H1 (cell line): ENCODE data around the gene L3MBTL2. TPM values are rescaled to one million over a fixed set of nuclear protein-coding genes. Genes with fewer than 3 reads are reported as not detected.

ENCODE experiments used
- CTCF ChIA-PET: fragments of 300-600 bp; sonication (Branson Sonifier 250); formaldehyde crosslinking; loops from one replicate; lab custom pipeline; 2021; ENCODE audit not compliant: partially characterized antibody; lab: Charles Lee
- POLR2A ChIA-PET: fragments of 300-600 bp; sonication (Branson Sonifier 250); formaldehyde crosslinking; loops from one replicate; lab custom pipeline; 2021; ENCODE audit warnings: inconsistent platforms; ENCODE audit not compliant: partially characterized antibody; lab: Charles Lee
- DNase-seq, 2 experiments: peaks; one replicate each; pipeline versions ENCODE4 v3.0.0 to v3.0.0-alpha.2; 2010 to 2022; ENCODE audit warnings: low spot score in 2 of 2, low read depth in 1 of 2, mixed read lengths in 1 of 2
- FAIRE-seq: peaks from 2 replicates; lab custom pipeline; 2011; peaks lifted over from hg19 to GRCh38; lab: Jason Lieb, UNC
- H2AFZ ChIP-seq: 2 replicates; pipeline ENCODE4 v1.8.1; 2012; ENCODE audit warnings: low read length, inconsistent platforms
- H2AK5ac ChIP-seq: 2 replicates; pipeline ENCODE4 v1.6.1; 2013; ENCODE audit warnings: low read depth, low read length
- H2BK120ac ChIP-seq: replicated peaks from 2 replicates; pipeline ENCODE3; 2013; ENCODE audit warnings: low read depth, low read length, inconsistent platforms
- H2BK12ac ChIP-seq: 2 replicates; pipeline ENCODE4 v1.6.1; 2013; ENCODE audit warnings: low read depth, low read length
- H2BK15ac ChIP-seq: 2 replicates; pipeline ENCODE4 v1.6.1; 2013; ENCODE audit warnings: low read length
- H2BK20ac ChIP-seq: 2 replicates; pipeline ENCODE4 v1.6.1; 2013; ENCODE audit warnings: low read length
- H2BK5ac ChIP-seq: 2 replicates; pipeline ENCODE4 v1.6.1; 2013; ENCODE audit warnings: low read depth, low read length
- H3K14ac ChIP-seq: 2 replicates; pipeline ENCODE4 v1.6.1; 2013; ENCODE audit warnings: inconsistent platforms; ENCODE audit not compliant: insufficient read length
- H3K18ac ChIP-seq: 2 replicates; pipeline ENCODE4 v1.6.1; 2013; ENCODE audit warnings: low read length; ENCODE audit errors: extremely low read depth
- H3K23ac ChIP-seq: 2 replicates; pipeline ENCODE4 v1.6.1; 2013; ENCODE audit warnings: inconsistent platforms; ENCODE audit not compliant: insufficient read length
- H3K23me2 ChIP-seq: 2 replicates; pipeline ENCODE4 v1.6.1; 2013; ENCODE audit warnings: low read depth, low read length
- H3K27ac ChIP-seq: 2 replicates; pipeline ENCODE4 v1.6.1; 2011; ENCODE audit warnings: low read depth, low read length, inconsistent platforms
- H3K27me3 ChIP-seq, 4 experiments: replicated peaks in 1 of 4; 1 replicate in 1 of 4; 2 replicates in 3 of 4; pipeline versions ENCODE4 v1.6.1 to v1.8.1; 2011 to 2013; ENCODE audit warnings: low read length in 3 of 4, mild to moderate bottlenecking in 3 of 4, inconsistent platforms in 2 of 4, mixed read lengths in 2 of 4, moderate library complexity in 1 of 4; ENCODE audit not compliant: control insufficient read depth in 3 of 4, insufficient read depth in 3 of 4; ENCODE audit errors: extremely low read depth in 1 of 4
- H3K36me3 ChIP-seq, 4 experiments: 2 replicates each; pipeline versions ENCODE4 v1.6.1 to v1.8.1; 2011 to 2013; ENCODE audit warnings: mild to moderate bottlenecking in 4 of 4, low read length in 3 of 4, moderate library complexity in 2 of 4, control low read depth in 1 of 4, inconsistent platforms in 1 of 4; ENCODE audit not compliant: insufficient read depth in 4 of 4, control insufficient read depth in 2 of 4
- H3K4ac ChIP-seq: replicated peaks from 2 replicates; pipeline ENCODE3; 2013; ENCODE audit warnings: low read length, low read depth, mixed read lengths, inconsistent platforms; ENCODE audit not compliant: insufficient read length
- H3K4me1 ChIP-seq, 4 experiments: replicated peaks in 1 of 4; 1 replicate in 1 of 4; 2 replicates in 3 of 4; pipeline versions ENCODE4 v1.6.1 to v1.8.1; 2011 to 2013; ENCODE audit warnings: low read length in 3 of 4, inconsistent platforms in 2 of 4, mixed read lengths in 1 of 4; ENCODE audit not compliant: insufficient read depth in 4 of 4, control insufficient read depth in 3 of 4
- H3K4me2 ChIP-seq, 2 experiments: 2 replicates each; pipeline versions ENCODE4 v1.6.1 to v1.8.1; 2011 to 2013; ENCODE audit warnings: low read depth in 2 of 2, low read length in 2 of 2, control low read depth in 1 of 2, inconsistent platforms in 1 of 2, mild to moderate bottlenecking in 1 of 2; ENCODE audit not compliant: insufficient read depth in 1 of 2
- H3K4me3 ChIP-seq, 4 experiments: fragments of 200-600, 300-600 bp in 1 of 4; sonication (generic), shearing (Covaris generic), sonication (Bioruptor Twin) in 1 of 4; 2 replicates each; pipeline versions ENCODE4 v1.5.1 to v1.8.1; 2011 to 2016; ENCODE audit warnings: low read length in 4 of 4, low read depth in 3 of 4, control low read depth in 2 of 4, inconsistent platforms in 2 of 4, mild to moderate bottlenecking in 2 of 4, mixed read lengths in 1 of 4, moderate library complexity in 1 of 4; ENCODE audit not compliant: insufficient read depth in 2 of 4; ENCODE audit errors: extremely low read depth in 1 of 4
- H3K56ac ChIP-seq: replicated peaks from 2 replicates; pipeline ENCODE3; 2013; ENCODE audit warnings: low read depth, mild to moderate bottlenecking, mixed read lengths, low read length, inconsistent platforms; ENCODE audit not compliant: insufficient read length
- H3K79me1 ChIP-seq: 2 replicates; pipeline ENCODE4 v1.6.1; 2013; ENCODE audit warnings: low read depth, low read length, control low read depth
- H3K79me2 ChIP-seq, 2 experiments: 2 replicates each; pipeline versions ENCODE4 v1.6.1 to v1.8.1; 2012 to 2013; ENCODE audit warnings: low read length in 2 of 2, mild to moderate bottlenecking in 2 of 2, inconsistent platforms in 1 of 2; ENCODE audit not compliant: insufficient read depth in 2 of 2, control insufficient read depth in 1 of 2
- H3K9ac ChIP-seq, 4 experiments: replicated peaks in 1 of 4; 1 replicate in 1 of 4; 2 replicates in 3 of 4; pipeline versions ENCODE4 v1.6.1 to v1.8.1; 2011 to 2013; ENCODE audit warnings: low read depth in 3 of 4, low read length in 3 of 4, control low read depth in 2 of 4, mild to moderate bottlenecking in 2 of 4, moderate library complexity in 2 of 4, inconsistent platforms in 1 of 4; ENCODE audit errors: extremely low read depth in 1 of 4
- H3K9me3 ChIP-seq, 2 experiments: 2 replicates each; pipeline versions ENCODE4 v1.6.1 to v1.8.1; 2012 to 2013; ENCODE audit warnings: mild to moderate bottlenecking in 2 of 2, moderate library complexity in 2 of 2, control low read depth in 1 of 2, inconsistent platforms in 1 of 2, low read depth in 1 of 2, low read length in 1 of 2, mixed read lengths in 1 of 2; ENCODE audit not compliant: insufficient read depth in 2 of 2
- H4K20me1 ChIP-seq, 2 experiments: replicated peaks in 1 of 2; 2 replicates each; pipeline versions ENCODE3 to v1.8.1; 2011 to 2013; ENCODE audit warnings: inconsistent platforms in 2 of 2, low read length in 2 of 2, mild to moderate bottlenecking in 1 of 2; ENCODE audit not compliant: insufficient read depth in 2 of 2, control insufficient read depth in 1 of 2
- H4K5ac ChIP-seq: 2 replicates; pipeline ENCODE4 v1.6.1; 2013; ENCODE audit warnings: low read length, low read depth, mixed read lengths, inconsistent platforms; ENCODE audit not compliant: insufficient read length
- H4K8ac ChIP-seq: 2 replicates; pipeline ENCODE4 v1.8.0; 2013; ENCODE audit warnings: mild to moderate bottlenecking, moderate library complexity, low read length, inconsistent platforms; ENCODE audit not compliant: insufficient read depth; ENCODE audit errors: extremely low read depth
- H4K91ac ChIP-seq: replicated peaks from 2 replicates; pipeline ENCODE3; 2013; ENCODE audit warnings: low read length, mixed read lengths, inconsistent platforms; ENCODE audit not compliant: insufficient read length
- ASH2L ChIP-seq: fragments of 200-600, 300-600 bp; sonication (generic); IDR thresholded peaks from one replicate; pipeline ENCODE4 v1.7.1; 2017; ENCODE audit warnings: low read length
- POLR2AphosphoS5 ChIP-seq: IDR thresholded peaks from 2 replicates; pipeline ENCODE4 v1.6.1; 2011; ENCODE audit warnings: low read depth, low read length
- SIRT6 ChIP-seq: IDR thresholded peaks from one replicate; pipeline ENCODE4 v1.7.1; 2012; ENCODE audit warnings: low read length, inconsistent platforms
- ZNF274 ChIP-seq: IDR thresholded peaks from 2 replicates; pipeline ENCODE4 v1.7.0; 2012; ENCODE audit warnings: low read length, borderline replicate concordance; ENCODE audit errors: extremely low read depth
- WGBS, 2 experiments: shearing (Covaris generic) in 1 of 2; methylation state at CpG; one replicate each; pipeline versions ENCODE4 v1.1.6 to v1.1.7; 2013 to 2015; ENCODE audit warnings: low lambda C conversion rate in 2 of 2, mixed read lengths in 2 of 2, inconsistent platforms in 1 of 2, low coverage in 1 of 2, missing lambda C conversion rate in 1 of 2; ENCODE audit not compliant: insufficient replicate concordance in 2 of 2, insufficient coverage in 1 of 2, insufficient read length in 1 of 2; ENCODE audit errors: extremely low coverage in 1 of 2, missing lambda C conversion rate in 1 of 2; 5-methylcytosine and 5-hydroxymethylcytosine counted together
- polyA plus RNA-seq, 7 experiments: library from polyadenylated mRNA; depleted of rRNA in 3 of 7; stranded (reverse) in 5 of 7; unstranded in 2 of 7; fragments of >200 nt in 5 of 7; fragments of 200-250 nt in 2 of 7; gene quantifications; 1 replicate in 5 of 7; 2 replicates in 1 of 7; 4 replicates in 1 of 7; pipeline versions ENCODE4 v1.2.1 to v1.2.3, GENCODE V29; 2011 to 2013; ENCODE audit warnings: missing spikeins in 2 of 7, mixed read lengths in 2 of 7
- total RNA-seq: library from RNA; stranded (reverse); fragmentation: NEBNext Ultra II Directional; extraction: Animal tissue kit (Norgen Biotek cat#: 25700); gene quantifications from 2 replicates; pipeline ENCODE4 v1.2.1, GENCODE V29; 2021

L3MBTL2 gene
- total and polyA plus RNA-seq, 2 of the 8 experiments (the other 6 are each of a cell fraction or from before 2014, with no cell fraction given) = 23.9 to 24.9 TPM

- no peak overlapping the region; a peak in 1 of 7 replicates for H3K9ac ChIP-seq
- H2AK5ac ChIP-seq = no peak overlapping the region
- no peaks in the 10 kb centered on the region for H3K23me2 ChIP-seq
- H2AFZ ChIP-seq = no peak overlapping the region
- H3K27ac ChIP-seq = peak overlapping the region; percentile 60; the same call in 1 of the 2 replicates
- H4K8ac ChIP-seq = no peak overlapping the region; the same call in 1 of the 2 replicates
- no peak overlapping the region for H3K56ac ChIP-seq
- H3K4me3 ChIP-seq = no peak overlapping the region
- H2BK15ac ChIP-seq = no peak overlapping the region
- no peaks in the 10 kb centered on the region for H3K27me3 ChIP-seq
- TF ChIP-seq POLR2AphosphoS5 (no peak), ZNF274 (no peak), ASH2L (no peak), SIRT6 (no peak)
- H4K20me1 ChIP-seq = peaks cover 5 to 9% of the 10 kb centered on the region in 2 experiments
- no peak overlapping the region for H2BK120ac ChIP-seq
- no peaks in the 10 kb centered on the region for H3K79me2 ChIP-seq
- 90% methylated on average over 20 of the region's 20 CpGs; no CpG with 5 or more reads in 1 of the 2 experiments for WGBS, 2 experiments
- no peak overlapping the region for H4K5ac ChIP-seq
- H2BK20ac ChIP-seq = no peak overlapping the region
- no peak for DNase-seq
- H3K9me3 ChIP-seq = no peaks in the 10 kb centered on the region
- peaks cover 0 to 4% (median under 1%) of the 10 kb centered on the region in 4 experiments; a peak in 2 of 7 replicates for H3K4me1 ChIP-seq
- H3K4me2 ChIP-seq = no peak overlapping the region; a peak in 2 of 4 replicates
- no peak overlapping the region; the same call in 1 of the 2 replicates for H2BK5ac ChIP-seq
- no peak overlapping the region; the same call in 1 of the 2 replicates for H3K18ac ChIP-seq
- no peak for FAIRE-seq
- H3K36me3 ChIP-seq = peaks cover 53 to 92% (median 73%) of the 10 kb centered on the region in 4 experiments
- H3K79me1 ChIP-seq = peaks cover 3% of the 10 kb centered on the region; the same call in 1 of the 2 replicates
- H2BK12ac ChIP-seq = no peak overlapping the region
- ChIA-PET CTCF (interaction anchor here (0.8 to 3.2 kb wide), 5 partner anchors 9 to 333 kb away, joined by 3 to 11 read pairs (median 5); no protein-coding TSS in a partner anchor), POLR2A (interaction anchor here (0.5 to 4.7 kb wide), 15 partner anchors 9 to 234 kb away, joined by 3 to 28 read pairs (median 5); partner anchors contain the start of genes CHADL, RANGAP1, TEF and TOB2)
- no peak overlapping the region for H3K4ac ChIP-seq
- H3K23ac ChIP-seq = no peak overlapping the region
- no peak overlapping the region for H3K14ac ChIP-seq
- no peak overlapping the region for H4K91ac ChIP-seq
Observed at GRCh38 chr22:41256254-41257253, 51.4 kb downstream of the L3MBTL2 start.
